ENCODE data around the gene ADD2.

DNA sequence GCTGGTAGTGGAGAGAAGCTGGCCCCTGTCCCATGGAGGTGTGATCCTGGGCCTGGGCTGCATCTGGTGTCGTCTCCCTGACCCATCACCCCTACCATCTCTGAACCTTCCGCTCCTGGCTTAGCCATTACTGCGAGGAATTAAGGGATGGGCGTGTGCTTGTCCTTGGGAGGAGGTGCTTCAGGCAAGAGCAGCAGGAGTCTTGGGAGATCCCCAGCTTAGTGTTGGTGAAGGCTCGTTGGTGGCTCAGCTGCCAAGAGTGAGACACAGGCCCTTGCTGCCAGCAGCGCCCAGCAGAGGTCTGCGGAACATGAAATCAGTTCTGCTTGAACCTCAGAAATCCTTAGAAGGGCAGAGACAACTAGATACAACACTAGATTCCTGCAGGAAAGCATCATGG, 154.5 kb downstream of the ADD2 start:
- no peak for TF ChIP-seq POLR2A (IDR thresholded peaks at IDR 0.05; ENCODE audit: extremely low read depth, insufficient read length)
- no peak for TF ChIP-seq CTCF (IDR thresholded peaks at IDR 0.05; ENCODE audit: low read depth, low read length)

Measured in NB4 (cell line).